Right lobe of liver (tissue), 4 donors: ENCODE results near the gene SH3BGRL2.

Experiments used
- CTCF ChIP-seq, 4 donors: fragments of 200-600 bp in 3 of 4; fragments of 450-650 bp in 1 of 4; IDR thresholded peaks; one replicate each; pipeline versions ENCODE4 v1.5.1 to v1.8.0; 2016 to 2022; ENCODE audit warnings: antibody characterized with exemption in 4 of 4, mild to moderate bottlenecking in 2 of 4
- POLR2A ChIP-seq: fragments of 450-650 bp; IDR thresholded peaks from one replicate; pipeline ENCODE4 v1.6.1; 2017; ENCODE audit warnings: antibody characterized with exemption, mild to moderate bottlenecking
- donor health status: DM: no; HTN: no; CAD: no.
- donor health status: DM: no; HTN: no; CAD: no.
- donor health status: DM: no; HTN: yes; CAD: no.

GRCh38 chr6:79731471-79731870 is 100.3 kb downstream of the SH3BGRL2 start:
- TF ChIP-seq CTCF (IDR thresholded peaks at IDR 0.05) (no peak), POLR2A (no peak)
